Smooth muscle cell (in vitro differentiated cells): ENCODE measurements around the gene NPEPL1. TPM values are rescaled to one million over a fixed set of nuclear protein-coding genes. Genes with fewer than 3 reads are reported as not detected.
"Not testable (repeated sequence)": the region's sequence is repeated elsewhere in the genome, so short reads cannot be mapped to it uniquely, and the experiment has no call there.

Experiments
- DNase-seq: peaks from one replicate; lab custom pipeline; 2025; ENCODE audit not compliant: unreplicated experiment; lab: John Stamatoyannopoulos, UW
- H2AFZ ChIP-seq: fragments of 200-600 bp; sonication (generic); 2 replicates; pipeline ENCODE4 v1.6.0; 2016; ENCODE audit warnings: antibody characterized with exemption, low read depth, mild to moderate bottlenecking
- H3F3A ChIP-seq: fragments of 200-600 bp; sonication (generic); 2 replicates; pipeline ENCODE4 v1.6.0; 2017; ENCODE audit warnings: antibody characterized with exemption, low read depth
- H3K27ac ChIP-seq: fragments of 200-600 bp; sonication (generic); 2 replicates; pipeline ENCODE4 v1.5.1; 2016; ENCODE audit warnings: low read depth, mild to moderate bottlenecking
- H3K27me3 ChIP-seq: fragments of 200-600 bp; sonication (generic); 2 replicates; pipeline ENCODE4 v1.6.1; 2016; ENCODE audit warnings: low read depth, mild to moderate bottlenecking
- H3K36me3 ChIP-seq: fragments of 200-600 bp; sonication (generic); 2 replicates; pipeline ENCODE4 v1.5.1; 2016; ENCODE audit warnings: low read depth
- H3K4me1 ChIP-seq: fragments of 200-600 bp; sonication (generic); 2 replicates; pipeline ENCODE4 v1.5.1; 2016; ENCODE audit warnings: low read depth
- H3K4me2 ChIP-seq: fragments of 200-600 bp; sonication (generic); 2 replicates; pipeline ENCODE4 v1.6.0; 2016; ENCODE audit warnings: mild to moderate bottlenecking
- H3K4me3 ChIP-seq: fragments of 200-600 bp; sonication (generic); 2 replicates; pipeline ENCODE4 v1.5.1; 2016; ENCODE audit warnings: mild to moderate bottlenecking
- H3K79me2 ChIP-seq: fragments of 200-600 bp; sonication (generic); 2 replicates; pipeline ENCODE4 v1.6.0; 2016; ENCODE audit warnings: low read depth, mild to moderate bottlenecking
- H3K9ac ChIP-seq: fragments of 200-600 bp; sonication (generic); 2 replicates; pipeline ENCODE4 v1.6.0; 2016; ENCODE audit warnings: low read depth
- H3K9me3 ChIP-seq: fragments of 200-600 bp; sonication (generic); replicated peaks from 2 replicates; pipeline ENCODE4 v1.5.1; 2016; ENCODE audit warnings: low read depth
- H4K20me1 ChIP-seq: fragments of 200-600 bp; sonication (generic); 2 replicates; pipeline ENCODE4 v1.6.0; 2016; ENCODE audit warnings: low read depth
- WGBS: methylation state at CpG from one replicate; pipeline ENCODE4 v1.1.7; 2016; ENCODE audit warnings: low lambda C conversion rate; 5-methylcytosine and 5-hydroxymethylcytosine counted together
- polyA plus RNA-seq: library from polyadenylated mRNA; unstranded; fragments of >200 nt; fragmentation: Nextera tagmentation; extraction: Ambion mirVana; gene quantifications from 2 replicates; pipeline ENCODE4 v1.2.1, GENCODE V29; 2016
- total RNA-seq: library from RNA; depleted of rRNA; stranded (reverse); fragments of >200 nt; gene quantifications from 2 replicates; pipeline ENCODE4 v1.2.3, GENCODE V29; 2014
- TF ChIP-seq, protein P1 (sequence below): fragments of 200-600 bp; sonication (generic); IDR thresholded peaks from 2 replicates; pipeline ENCODE4 v1.5.1; 2017; ENCODE audit warnings: borderline replicate concordance, mild to moderate bottlenecking, antibody characterized with exemption; ENCODE audit not compliant: insufficient read depth, poor library complexity, severe bottlenecking

NPEPL1 gene
- total and polyA plus RNA-seq, 2 experiments from 2014 or later: 17.7 to 32.9 TPM

- WGBS: 88% methylated on average over 8 of the region's 8 CpGs
- H3K4me1 ChIP-seq: no peaks in the 10 kb centered on the region
- no peaks in the 10 kb centered on the region for H3K79me2 ChIP-seq
- DNase-seq: no peak
- no peak overlapping the region for H2AFZ ChIP-seq
- no peak overlapping the region for H3K9ac ChIP-seq
- no peak overlapping the region for H3K4me3 ChIP-seq
- H3K9me3 ChIP-seq: no peaks in the 10 kb centered on the region
- peaks cover 12% of the 10 kb centered on the region for H3K27me3 ChIP-seq
- H3K27ac ChIP-seq: no peak overlapping the region
- no peaks in the 10 kb centered on the region for H3F3A ChIP-seq
- H3K4me2 ChIP-seq: no peak overlapping the region
- TF ChIP-seq, protein P1, sequence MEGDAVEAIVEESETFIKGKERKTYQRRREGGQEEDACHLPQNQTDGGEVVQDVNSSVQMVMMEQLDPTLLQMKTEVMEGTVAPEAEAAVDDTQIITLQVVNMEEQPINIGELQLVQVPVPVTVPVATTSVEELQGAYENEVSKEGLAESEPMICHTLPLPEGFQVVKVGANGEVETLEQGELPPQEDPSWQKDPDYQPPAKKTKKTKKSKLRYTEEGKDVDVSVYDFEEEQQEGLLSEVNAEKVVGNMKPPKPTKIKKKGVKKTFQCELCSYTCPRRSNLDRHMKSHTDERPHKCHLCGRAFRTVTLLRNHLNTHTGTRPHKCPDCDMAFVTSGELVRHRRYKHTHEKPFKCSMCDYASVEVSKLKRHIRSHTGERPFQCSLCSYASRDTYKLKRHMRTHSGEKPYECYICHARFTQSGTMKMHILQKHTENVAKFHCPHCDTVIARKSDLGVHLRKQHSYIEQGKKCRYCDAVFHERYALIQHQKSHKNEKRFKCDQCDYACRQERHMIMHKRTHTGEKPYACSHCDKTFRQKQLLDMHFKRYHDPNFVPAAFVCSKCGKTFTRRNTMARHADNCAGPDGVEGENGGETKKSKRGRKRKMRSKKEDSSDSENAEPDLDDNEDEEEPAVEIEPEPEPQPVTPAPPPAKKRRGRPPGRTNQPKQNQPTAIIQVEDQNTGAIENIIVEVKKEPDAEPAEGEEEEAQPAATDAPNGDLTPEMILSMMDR: no peak
- no peaks in the 10 kb centered on the region for H4K20me1 ChIP-seq
- no peaks in the 10 kb centered on the region for H3K36me3 ChIP-seq
These were observed 54.6 kb downstream of the NPEPL1 start for GRCh38 chr20:58747211-58747610.

GRCh38 chr20:58748618-58749017 lies 56.0 kb downstream of the NPEPL1 start:
- Histone ChIP-seq H3K9me3 (no peaks in the 10 kb centered on the region), H3K79me2 (no peaks in the 10 kb centered on the region), H3K4me2 (no peak overlapping the region), H3F3A (no peaks in the 10 kb centered on the region), H4K20me1 (no peaks in the 10 kb centered on the region), H3K36me3 (no peaks in the 10 kb centered on the region), H3K9ac (no peak overlapping the region), H3K4me1 (no peaks in the 10 kb centered on the region), H3K27me3 (peaks cover 12% of the 10 kb centered on the region), H2AFZ (no peak overlapping the region), H3K27ac (no peak overlapping the region), H3K4me3 (no peak overlapping the region)
- DNase-seq: no peak
- WGBS: 77% methylated on average over 3 of the region's 3 CpGs
- TF ChIP-seq, protein P1: no peak

DNA sequence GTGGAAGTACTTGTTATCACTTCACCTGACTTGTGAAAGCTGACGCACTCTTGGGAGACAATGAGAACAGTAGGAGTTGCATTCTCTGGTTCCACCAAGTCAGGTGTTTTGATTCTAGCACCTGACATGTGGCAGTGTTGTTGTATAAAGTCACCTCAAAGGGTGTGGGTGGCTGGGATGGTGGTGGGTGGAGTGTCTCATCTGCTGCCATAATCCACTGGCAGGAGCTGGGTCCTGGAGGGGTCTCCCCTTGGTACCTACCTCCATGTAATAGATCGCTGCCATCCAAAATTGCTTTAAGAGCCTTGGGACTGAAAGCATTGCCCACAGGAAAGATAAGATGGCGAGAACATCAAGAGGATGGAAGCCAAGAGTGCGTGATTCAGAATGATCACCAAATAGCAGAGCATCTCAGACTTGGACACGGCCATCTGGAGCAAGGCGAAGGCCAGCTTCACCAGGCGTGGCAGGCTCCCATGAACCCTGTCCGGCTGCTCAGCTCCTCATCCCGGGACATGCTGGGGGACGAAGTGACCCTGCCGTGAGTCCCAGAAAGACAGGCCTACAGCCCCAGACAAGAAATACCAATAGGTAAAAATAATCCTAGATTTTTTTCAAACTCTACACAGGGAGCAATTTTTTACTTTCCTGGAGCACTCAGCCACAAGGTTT lies 56.6 kb downstream of the NPEPL1 start:
- H3K4me2 ChIP-seq: no peak overlapping the region
- DNase-seq: no peak
- no peaks in the 10 kb centered on the region for H3K9me3 ChIP-seq
- H3K4me1 ChIP-seq: no peaks in the 10 kb centered on the region
- no peak overlapping the region for H3K4me3 ChIP-seq
- TF ChIP-seq, protein P1: no peak
- H3K36me3 ChIP-seq: no peaks in the 10 kb centered on the region
- WGBS: 90% methylated on average over 11 of the region's 11 CpGs
- peaks cover 12% of the 10 kb centered on the region for H3K27me3 ChIP-seq
- H3F3A ChIP-seq: no peaks in the 10 kb centered on the region
- no peaks in the 10 kb centered on the region for H4K20me1 ChIP-seq
- H2AFZ ChIP-seq: no peak overlapping the region
- H3K9ac ChIP-seq: no peak overlapping the region
- H3K27ac ChIP-seq: no peak overlapping the region
- H3K79me2 ChIP-seq: no peaks in the 10 kb centered on the region

DNA sequence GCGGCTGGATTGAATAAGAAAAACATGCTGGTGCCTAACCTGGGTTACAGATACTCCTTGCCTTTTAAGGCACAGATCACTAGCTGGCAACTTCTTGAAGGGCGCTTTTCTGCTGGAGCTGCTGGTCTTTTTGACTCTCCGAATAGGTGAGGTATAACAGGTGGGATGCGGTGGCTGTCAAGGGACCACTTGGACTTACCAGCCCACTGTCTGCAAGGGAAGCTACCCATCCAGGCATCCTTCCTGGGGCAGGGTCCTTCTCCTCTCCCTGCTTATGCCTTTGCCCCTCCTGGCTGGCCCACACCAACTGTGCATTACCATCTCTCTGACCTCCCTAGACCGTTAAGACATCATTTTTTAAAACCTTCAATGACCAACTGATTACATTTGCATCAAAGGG lies 57.4 kb downstream of the NPEPL1 start:
- Histone ChIP-seq H3K79me2 (no peaks in the 10 kb centered on the region), H4K20me1 (no peaks in the 10 kb centered on the region), H3K27ac (no peak overlapping the region), H3K4me3 (no peak overlapping the region), H3K27me3 (peaks cover 12% of the 10 kb centered on the region), H3K9me3 (no peaks in the 10 kb centered on the region), H3K4me2 (no peak overlapping the region), H3K36me3 (no peaks in the 10 kb centered on the region), H3F3A (no peaks in the 10 kb centered on the region), H2AFZ (no peak overlapping the region), H3K4me1 (no peaks in the 10 kb centered on the region), H3K9ac (no peak overlapping the region)
- WGBS: 94% methylated on average over 5 of the region's 5 CpGs
- TF ChIP-seq, protein P1: no peak
- DNase-seq: no peak

DNA sequence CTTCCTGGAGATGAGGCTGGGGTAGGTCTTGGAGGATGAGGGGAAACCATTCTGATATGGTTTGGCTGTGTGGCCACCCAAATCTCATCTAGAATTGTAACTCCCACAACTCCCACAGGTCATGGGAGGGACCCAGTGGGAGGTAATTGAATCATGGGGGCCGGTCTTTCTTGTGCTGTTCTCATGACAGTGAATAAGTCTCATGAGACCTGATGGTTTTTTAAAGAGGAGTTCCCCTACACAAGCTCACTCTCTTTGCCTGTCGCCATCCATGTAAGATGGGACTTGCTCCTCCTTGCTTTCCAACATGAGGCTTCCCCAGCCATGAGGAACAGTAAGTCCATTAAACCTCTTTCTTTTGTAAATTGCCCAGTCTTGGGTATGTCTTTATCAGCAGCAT lies 58.1 kb downstream of the NPEPL1 start:
- H3K9me3 ChIP-seq, H3F3A ChIP-seq, H3K4me3 ChIP-seq, H3K9ac ChIP-seq, H2AFZ ChIP-seq, H3K27ac ChIP-seq, H3K36me3 ChIP-seq, H3K4me1 ChIP-seq, H3K27me3 ChIP-seq, H3K4me2 ChIP-seq, H3K79me2 ChIP-seq, DNase-seq, H4K20me1 ChIP-seq: not testable (repeated sequence)
- WGBS: 96% methylated on average over 2 of the region's 2 CpGs
